ENCODE data around the gene VRK1.

- TF ChIP-seq, protein P1, sequence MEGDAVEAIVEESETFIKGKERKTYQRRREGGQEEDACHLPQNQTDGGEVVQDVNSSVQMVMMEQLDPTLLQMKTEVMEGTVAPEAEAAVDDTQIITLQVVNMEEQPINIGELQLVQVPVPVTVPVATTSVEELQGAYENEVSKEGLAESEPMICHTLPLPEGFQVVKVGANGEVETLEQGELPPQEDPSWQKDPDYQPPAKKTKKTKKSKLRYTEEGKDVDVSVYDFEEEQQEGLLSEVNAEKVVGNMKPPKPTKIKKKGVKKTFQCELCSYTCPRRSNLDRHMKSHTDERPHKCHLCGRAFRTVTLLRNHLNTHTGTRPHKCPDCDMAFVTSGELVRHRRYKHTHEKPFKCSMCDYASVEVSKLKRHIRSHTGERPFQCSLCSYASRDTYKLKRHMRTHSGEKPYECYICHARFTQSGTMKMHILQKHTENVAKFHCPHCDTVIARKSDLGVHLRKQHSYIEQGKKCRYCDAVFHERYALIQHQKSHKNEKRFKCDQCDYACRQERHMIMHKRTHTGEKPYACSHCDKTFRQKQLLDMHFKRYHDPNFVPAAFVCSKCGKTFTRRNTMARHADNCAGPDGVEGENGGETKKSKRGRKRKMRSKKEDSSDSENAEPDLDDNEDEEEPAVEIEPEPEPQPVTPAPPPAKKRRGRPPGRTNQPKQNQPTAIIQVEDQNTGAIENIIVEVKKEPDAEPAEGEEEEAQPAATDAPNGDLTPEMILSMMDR (conservative IDR thresholded peaks at IDR 0.05; ENCODE audit: low read length): no peak
- TF ChIP-seq EZH2phosphoT487 (IDR thresholded peaks at IDR 0.05; ENCODE audit: borderline replicate concordance, low read depth, low read length): no peak
These were observed 4.6 kb upstream of the VRK1 start for GRCh38 chr14:96792591-96792990.
